HG03442 (cell line): ENCODE data around the gene ASCL2.
"Not testable (repeated sequence)": the region's sequence is repeated elsewhere in the genome, so short reads cannot be mapped to it uniquely, and the experiment has no call there.

ENCODE experiments used
- ATAC-seq: cut with Tn5 transposase; IDR thresholded peaks from one replicate; pipeline ENCODE4 v1.9.1; 2021; ENCODE audit warnings: mild to moderate bottlenecking, moderate library complexity; ENCODE audit not compliant: unreplicated experiment

The ASCL2 gene

GRCh38 chr11:2298795-2299761, 28.7 kb upstream of the ASCL2 start:
- ATAC-seq = no peak

GRCh38 chr11:2298131-2298794, 27.9 kb upstream of the ASCL2 start:
- no peak for ATAC-seq

GRCh38 chr11:2297623-2298030, 27.2 kb upstream of the ASCL2 start:
- no peak for ATAC-seq

GRCh38 chr11:2296913-2297622, 26.7 kb upstream of the ASCL2 start:
- no peak for ATAC-seq

- ATAC-seq = no peak
Measured at GRCh38 chr11:2295971-2296912, 25.9 kb upstream of the ASCL2 start.

- no peak for ATAC-seq
Measured at GRCh38 chr11:2294926-2295290, 24.5 kb upstream of the ASCL2 start.

- no peak for ATAC-seq
Measured at GRCh38 chr11:2293984-2294925, 23.9 kb upstream of the ASCL2 start.

GRCh38 chr11:2293531-2293971, 23.2 kb upstream of the ASCL2 start:
- ATAC-seq = no peak

GRCh38 chr11:2290351-2290841, 20.0 kb upstream of the ASCL2 start:
- no peak for ATAC-seq

GRCh38 chr11:2289859-2290258, 19.5 kb upstream of the ASCL2 start:
- no peak for ATAC-seq

- no peak for ATAC-seq
Measured at GRCh38 chr11:2289350-2289749, 19.0 kb upstream of the ASCL2 start.

GRCh38 chr11:2287091-2287490, 16.7 kb upstream of the ASCL2 start:
- ATAC-seq = no peak

GRCh38 chr11:2286350-2286749, 16.0 kb upstream of the ASCL2 start:
- ATAC-seq = not testable (repeated sequence)

GRCh38 chr11:2280208-2280607, 9.8 kb upstream of the ASCL2 start:
- ATAC-seq = no peak

- ATAC-seq = no peak
Measured at GRCh38 chr11:2277933-2278523, 7.6 kb upstream of the ASCL2 start.

GRCh38 chr11:2277008-2277346, 6.6 kb upstream of the ASCL2 start:
- no peak for ATAC-seq

- ATAC-seq = no peak
Measured at GRCh38 chr11:2276280-2277007, 6.1 kb upstream of the ASCL2 start.
